Cardiac muscle cell (in vitro differentiated cells and primary cell): Measurements from ENCODE around the gene MRPL30. TPM values are rescaled to one million over a fixed set of nuclear protein-coding genes. Genes with fewer than 3 reads are reported as not detected.
"Not testable (repeated sequence)": the region's sequence is repeated elsewhere in the genome, so short reads cannot be mapped to it uniquely, and the experiment has no call there.

Experiments used
- DNase-seq, 2 donors: peaks; one replicate each; pipeline versions ENCODE4 v3.0.0 to v3.0.0-alpha.2; 2010 to 2017; ENCODE audit warnings: low read depth in 1 of 2, low spot score in 1 of 2
- H3K27ac ChIP-seq: fragments of 200-600 bp; sonication (generic); 2 replicates; pipeline ENCODE4 v1.5.1; 2016
- H3K27me3 ChIP-seq: fragments of 200-600 bp; sonication (generic); 2 replicates; pipeline ENCODE4 v1.6.0; 2016; ENCODE audit warnings: control low read depth
- H3K36me3 ChIP-seq: fragments of 200-600 bp; sonication (generic); 2 replicates; pipeline ENCODE4 v1.5.1; 2016; ENCODE audit warnings: control low read depth
- H3K4me1 ChIP-seq: fragments of 200-600 bp; sonication (generic); 2 replicates; pipeline ENCODE4 v1.8.1; 2017; ENCODE audit warnings: low read depth, mild to moderate bottlenecking, mixed run types
- H3K4me3 ChIP-seq: fragments of 200-600 bp; sonication (generic); 2 replicates; pipeline ENCODE4 v1.5.1; 2016; ENCODE audit warnings: mild to moderate bottlenecking
- H3K9me3 ChIP-seq: fragments of 200-600 bp; sonication (generic); 2 replicates; pipeline ENCODE4 v1.5.1; 2017; ENCODE audit warnings: low read depth, mild to moderate bottlenecking, control low read depth
- CTCF ChIP-seq: IDR thresholded peaks from 2 replicates; pipeline ENCODE4 v1.5.1; 2012; ENCODE audit warnings: low read depth, mild to moderate bottlenecking, low read length
- polyA plus RNA-seq: library from polyadenylated mRNA; unstranded; fragments of >200 nt; fragmentation: Nextera tagmentation; extraction: Ambion mirVana; gene quantifications from 2 replicates; pipeline ENCODE4 v1.2.1, GENCODE V29; 2016
- total RNA-seq: library from RNA; depleted of rRNA; stranded (reverse); fragments of >200 nt; gene quantifications from 2 replicates; pipeline ENCODE4 v1.2.3, GENCODE V29; 2016

The MRPL30 gene
- total RNA-seq = 37.3 and 38.3 TPM in 2 replicates
- 33.7 and 37.3 TPM in 2 replicates for polyA plus RNA-seq

GRCh38 chr2:99180755-99181623 is at the start of gene MRPL30, which contains the start of gene MITD1:
MRPL30 (plus strand) TSS chr2:99181184; CDS start chr2:99186204, 5,020 bp downstream.
MITD1 (minus strand) TSS chr2:99181058; CDS start chr2:99180981, 77 bp downstream.
- peak; percentile 96 to 97 for DNase-seq
- Histone ChIP-seq H3K9me3 (no peaks in the 10 kb centered on the region), H3K36me3 (no peaks in the 10 kb centered on the region), H3K27ac (peak within 1 kb of the TSS; percentile 95), H3K4me3 (peak within 1 kb of the TSS; percentile 90), H3K4me1 (peaks cover 10% of the 10 kb centered on the region), H3K27me3 (no peaks in the 10 kb centered on the region)
- TF ChIP-seq CTCF = no peak

- H3K9me3 ChIP-seq, H3K27ac ChIP-seq, H3K4me3 ChIP-seq, H3K27me3 ChIP-seq, DNase-seq, H3K36me3 ChIP-seq, H3K4me1 ChIP-seq: not testable (repeated sequence)
Measured at GRCh38 chr2:99135044-99135556, 45.9 kb upstream of the MRPL30 start.

- Histone ChIP-seq H3K4me1 (peaks cover 5% of the 10 kb centered on the region), H3K27ac (no peak overlapping the region), H3K27me3 (no peaks in the 10 kb centered on the region), H3K9me3 (no peaks in the 10 kb centered on the region), H3K4me3 (no peak overlapping the region), H3K36me3 (no peaks in the 10 kb centered on the region)
- no peak for TF ChIP-seq CTCF
- no peak for DNase-seq
Measured at GRCh38 chr2:99139003-99139402, 42.0 kb upstream of the MRPL30 start.

- no peaks in the 10 kb centered on the region for H3K9me3 ChIP-seq
- H3K36me3 ChIP-seq = no peaks in the 10 kb centered on the region
- DNase-seq = no peak
- H3K27ac ChIP-seq = peak overlapping the region; percentile 1
- peak overlapping the region; percentile 59 for H3K4me3 ChIP-seq
- no peaks in the 10 kb centered on the region for H3K27me3 ChIP-seq
- no peak for TF ChIP-seq CTCF
- H3K4me1 ChIP-seq = peaks cover 5% of the 10 kb centered on the region
Measured at GRCh38 chr2:99140056-99140859, 40.7 kb upstream of the MRPL30 start.

GRCh38 chr2:99140860-99141109 is 40.2 kb upstream of the MRPL30 start:
- no peaks in the 10 kb centered on the region for H3K36me3 ChIP-seq
- DNase-seq = peak in 1 of 2 donors; percentile 26
- no peak for TF ChIP-seq CTCF
- H3K4me3 ChIP-seq = peak overlapping the region; percentile 59
- H3K27me3 ChIP-seq = no peaks in the 10 kb centered on the region
- peak overlapping the region; percentile 1 for H3K27ac ChIP-seq
- H3K9me3 ChIP-seq = no peaks in the 10 kb centered on the region
- H3K4me1 ChIP-seq = peaks cover 5% of the 10 kb centered on the region
